Fibroblast of lung (primary cell): ENCODE data around the gene IMP3. TPM values are rescaled to one million over a fixed set of nuclear protein-coding genes. Genes with fewer than 3 reads are reported as not detected.

Experiments
- DNase-seq, 2 donors: peaks; one replicate each; pipeline versions ENCODE4 v3.0.0 to v3.0.0-alpha.2; 2010; ENCODE audit warnings: low read depth in 2 of 2
- H2AFZ ChIP-seq: 2 replicates; pipeline ENCODE4 v1.5.1; 2012; ENCODE audit warnings: low read length, control low read depth, inconsistent platforms
- H3K27ac ChIP-seq: 2 replicates; pipeline ENCODE4 v1.5.1; 2011; ENCODE audit warnings: low read length, control low read depth; ENCODE audit not compliant: insufficient read depth
- H3K27me3 ChIP-seq: 2 replicates; pipeline ENCODE4 v1.5.1; 2011; ENCODE audit warnings: mild to moderate bottlenecking, low read length; ENCODE audit not compliant: control insufficient read depth, insufficient read depth
- H3K36me3 ChIP-seq: 2 replicates; pipeline ENCODE4 v1.5.1; 2011; ENCODE audit warnings: low read length; ENCODE audit not compliant: control insufficient read depth, insufficient read depth
- H3K4me1 ChIP-seq: 2 replicates; pipeline ENCODE4 v1.5.1; 2011; ENCODE audit warnings: low read length; ENCODE audit not compliant: control insufficient read depth, insufficient read depth; ENCODE audit errors: extremely low read depth
- H3K4me2 ChIP-seq: 2 replicates; pipeline ENCODE4 v1.5.1; 2011; ENCODE audit warnings: low read length, control low read depth; ENCODE audit not compliant: insufficient read depth; ENCODE audit errors: extremely low read depth
- H3K4me3 ChIP-seq, 4 experiments: fragments of 200-600 bp in 1 of 4; sonication (generic) in 1 of 4; replicated peaks in 1 of 4; 2 replicates each; pipeline ENCODE4 v1.5.1; 2011 to 2016; ENCODE audit warnings: low read length in 4 of 4, low read depth in 3 of 4, mild to moderate bottlenecking in 3 of 4, control low read depth in 2 of 4, inconsistent platforms in 1 of 4, mixed read lengths in 1 of 4; ENCODE audit not compliant: insufficient read depth in 1 of 4; ENCODE audit errors: control extremely low read depth in 1 of 4
- H3K79me2 ChIP-seq: 2 replicates; pipeline ENCODE4 v1.5.1; 2012; ENCODE audit warnings: mild to moderate bottlenecking, low read length, inconsistent platforms; ENCODE audit not compliant: control insufficient read depth, insufficient read depth
- H3K9ac ChIP-seq: 2 replicates; pipeline ENCODE4 v1.5.1; 2011; ENCODE audit warnings: mild to moderate bottlenecking, low read length, control low read depth; ENCODE audit not compliant: insufficient read depth
- H3K9me3 ChIP-seq: 2 replicates; pipeline ENCODE4 v1.5.1; 2012; ENCODE audit warnings: low read depth, low read length; ENCODE audit not compliant: control insufficient read depth, insufficient read depth
- H4K20me1 ChIP-seq: 2 replicates; pipeline ENCODE4 v1.5.1; 2011; ENCODE audit warnings: low read length; ENCODE audit not compliant: control insufficient read depth, insufficient read depth; ENCODE audit errors: extremely low read depth
- EZH2 ChIP-seq: IDR thresholded peaks from 2 replicates; pipeline ENCODE4 v1.5.1; 2012; ENCODE audit warnings: low read length, control low read depth, mild to moderate bottlenecking; ENCODE audit errors: missing control alignments
- polyA plus RNA-seq, 2 donors: library from polyadenylated mRNA; depleted of rRNA in 1 of 2; stranded (reverse) in 1 of 2; unstranded in 1 of 2; fragments of >200 nt; gene quantifications; 2 replicates each; pipeline ENCODE4 v1.2.1, GENCODE V29; 2011 to 2012; ENCODE audit warnings: missing spikeins in 1 of 2
- total RNA-seq: library from RNA; depleted of rRNA; stranded (reverse); fragments of >200 nt; gene quantifications from 2 replicates; pipeline ENCODE4 v1.2.1, GENCODE V29; 2014
- TF ChIP-seq, protein P1 (sequence below), 2 donors: IDR thresholded peaks in 1 of 2; conservative IDR thresholded peaks in 1 of 2; 1 replicate in 1 of 2; 2 replicates in 1 of 2; pipeline ENCODE4 v1.5.1; 2011 to 2012; ENCODE audit warnings: low read length in 2 of 2, control low read depth in 1 of 2, inconsistent platforms in 1 of 2, low read depth in 1 of 2, mild to moderate bottlenecking in 1 of 2

IMP3 gene
- total and polyA plus RNA-seq, 2 donors (not counting 1 experiment from before 2014, with no cell fraction given), result 34.0 to 45.1 TPM

DNA sequence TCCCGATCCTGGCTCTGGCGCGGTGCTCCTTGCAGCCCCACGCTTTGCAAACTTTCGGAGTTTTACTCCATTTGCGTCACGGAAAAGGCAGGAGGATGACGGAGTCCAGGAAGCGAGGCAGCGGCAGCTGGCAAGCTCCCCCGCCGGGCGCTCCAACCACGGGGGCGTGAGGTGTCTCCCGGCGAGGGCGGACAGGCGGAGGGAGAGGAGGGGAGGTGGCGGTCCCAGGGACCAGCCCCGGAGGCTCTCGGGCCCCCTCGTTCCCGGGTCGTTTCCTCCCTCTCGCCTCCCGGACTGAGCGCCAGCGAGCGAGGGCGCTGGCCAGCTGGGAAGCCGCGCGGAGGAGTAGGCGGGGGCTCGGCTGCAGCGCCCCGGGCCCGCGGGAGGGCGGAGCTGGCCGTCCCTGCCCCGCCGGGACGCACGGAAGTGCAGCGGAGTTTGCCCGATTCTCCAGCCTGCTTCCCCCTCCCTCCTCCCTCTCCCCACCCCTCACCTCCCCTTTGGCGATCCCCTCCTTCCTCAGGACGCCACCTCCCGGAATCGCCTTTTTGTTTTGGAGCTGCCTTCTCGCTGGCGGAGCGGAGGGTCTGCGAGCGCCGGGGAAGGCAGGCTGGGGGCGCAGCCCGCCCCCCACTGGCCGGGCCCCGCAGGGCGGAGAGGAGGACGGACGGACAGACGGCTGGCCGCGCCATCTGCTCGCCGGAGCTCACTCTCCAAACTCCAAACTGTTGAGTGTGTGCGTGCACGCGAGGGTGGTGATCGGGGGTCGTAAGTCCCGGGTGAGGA lies 7.5 kb upstream of the IMP3 start, which contains the start of gene SNX33:
TSS of gene SNX33 (plus strand) at position 543 of the 786 bp plus-strand sequence. CDS start 1,191 bp downstream, outside the sequence.
- H3K4me1 ChIP-seq, result peaks cover 31% of the 10 kb centered on the region
- H3K9me3 ChIP-seq, result no peaks in the 10 kb centered on the region
- H4K20me1 ChIP-seq, result no peaks in the 10 kb centered on the region
- H3K79me2 ChIP-seq, result peaks cover 54% of the 10 kb centered on the region
- peak within 1 kb of the TSS; percentile 52 for H2AFZ ChIP-seq
- H3K27me3 ChIP-seq, result no peaks in the 10 kb centered on the region
- peak; percentile 85 to 87 for DNase-seq
- peaks cover 9% of the 10 kb centered on the region for H3K36me3 ChIP-seq
- peak within 1 kb of the TSS; percentile 75 to 90 (median 82) for H3K4me3 ChIP-seq
- H3K9ac ChIP-seq, result peak within 1 kb of the TSS; percentile 95
- TF ChIP-seq, protein P1, sequence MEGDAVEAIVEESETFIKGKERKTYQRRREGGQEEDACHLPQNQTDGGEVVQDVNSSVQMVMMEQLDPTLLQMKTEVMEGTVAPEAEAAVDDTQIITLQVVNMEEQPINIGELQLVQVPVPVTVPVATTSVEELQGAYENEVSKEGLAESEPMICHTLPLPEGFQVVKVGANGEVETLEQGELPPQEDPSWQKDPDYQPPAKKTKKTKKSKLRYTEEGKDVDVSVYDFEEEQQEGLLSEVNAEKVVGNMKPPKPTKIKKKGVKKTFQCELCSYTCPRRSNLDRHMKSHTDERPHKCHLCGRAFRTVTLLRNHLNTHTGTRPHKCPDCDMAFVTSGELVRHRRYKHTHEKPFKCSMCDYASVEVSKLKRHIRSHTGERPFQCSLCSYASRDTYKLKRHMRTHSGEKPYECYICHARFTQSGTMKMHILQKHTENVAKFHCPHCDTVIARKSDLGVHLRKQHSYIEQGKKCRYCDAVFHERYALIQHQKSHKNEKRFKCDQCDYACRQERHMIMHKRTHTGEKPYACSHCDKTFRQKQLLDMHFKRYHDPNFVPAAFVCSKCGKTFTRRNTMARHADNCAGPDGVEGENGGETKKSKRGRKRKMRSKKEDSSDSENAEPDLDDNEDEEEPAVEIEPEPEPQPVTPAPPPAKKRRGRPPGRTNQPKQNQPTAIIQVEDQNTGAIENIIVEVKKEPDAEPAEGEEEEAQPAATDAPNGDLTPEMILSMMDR (conservative IDR thresholded peaks at IDR 0.05 in 1 of 2, IDR thresholded peaks at IDR 0.05 in 1 of 2; ENCODE audit: low read depth in 1 of 2, low read length in 2 of 2), result peak; percentile 43 to 48
- TF ChIP-seq EZH2, result no peak
- H3K27ac ChIP-seq, result peak within 1 kb of the TSS; percentile 97
- peak within 1 kb of the TSS; percentile 98 for H3K4me2 ChIP-seq

DNA sequence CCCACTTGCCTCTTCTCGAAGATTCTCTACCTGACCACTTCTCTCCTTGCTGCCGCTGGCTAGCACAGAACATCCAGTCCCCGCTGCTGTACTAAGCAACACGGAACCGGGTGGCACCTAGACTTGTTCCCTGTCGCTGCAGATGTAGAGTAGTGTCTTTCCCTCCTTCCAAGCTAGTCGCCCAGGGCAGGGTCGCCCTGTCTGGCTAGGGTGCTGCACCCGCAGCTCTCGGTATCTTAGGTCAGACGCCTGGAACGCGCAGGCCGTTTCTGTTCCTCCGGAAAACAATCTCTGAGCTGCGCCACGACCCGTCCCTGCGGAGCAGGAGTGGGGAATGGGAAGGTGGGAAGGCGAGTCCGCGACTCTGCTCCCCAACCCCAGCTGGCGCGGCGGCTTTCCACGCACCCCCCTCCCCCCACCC lies 6.9 kb upstream of the IMP3 start:
- peaks cover 48% of the 10 kb centered on the region for H3K79me2 ChIP-seq
- peak overlapping the region; percentile 98 for H3K4me2 ChIP-seq
- peak overlapping the region; percentile 95 for H3K9ac ChIP-seq
- H4K20me1 ChIP-seq, result no peaks in the 10 kb centered on the region
- peaks cover 27% of the 10 kb centered on the region for H3K4me1 ChIP-seq
- no peaks in the 10 kb centered on the region for H3K9me3 ChIP-seq
- H2AFZ ChIP-seq, result peak overlapping the region; percentile 42
- TF ChIP-seq EZH2, result no peak
- TF ChIP-seq, protein P1 (conservative IDR thresholded peaks at IDR 0.05 in 1 of 2, IDR thresholded peaks at IDR 0.05 in 1 of 2; ENCODE audit: low read depth in 1 of 2, low read length in 2 of 2), result no peak
- no peaks in the 10 kb centered on the region for H3K27me3 ChIP-seq
- H3K36me3 ChIP-seq, result peaks cover 9% of the 10 kb centered on the region
- peak overlapping the region; percentile 97 for H3K27ac ChIP-seq
- no peak for DNase-seq
- peak overlapping the region; percentile 75 to 90 (median 82) for H3K4me3 ChIP-seq

DNA sequence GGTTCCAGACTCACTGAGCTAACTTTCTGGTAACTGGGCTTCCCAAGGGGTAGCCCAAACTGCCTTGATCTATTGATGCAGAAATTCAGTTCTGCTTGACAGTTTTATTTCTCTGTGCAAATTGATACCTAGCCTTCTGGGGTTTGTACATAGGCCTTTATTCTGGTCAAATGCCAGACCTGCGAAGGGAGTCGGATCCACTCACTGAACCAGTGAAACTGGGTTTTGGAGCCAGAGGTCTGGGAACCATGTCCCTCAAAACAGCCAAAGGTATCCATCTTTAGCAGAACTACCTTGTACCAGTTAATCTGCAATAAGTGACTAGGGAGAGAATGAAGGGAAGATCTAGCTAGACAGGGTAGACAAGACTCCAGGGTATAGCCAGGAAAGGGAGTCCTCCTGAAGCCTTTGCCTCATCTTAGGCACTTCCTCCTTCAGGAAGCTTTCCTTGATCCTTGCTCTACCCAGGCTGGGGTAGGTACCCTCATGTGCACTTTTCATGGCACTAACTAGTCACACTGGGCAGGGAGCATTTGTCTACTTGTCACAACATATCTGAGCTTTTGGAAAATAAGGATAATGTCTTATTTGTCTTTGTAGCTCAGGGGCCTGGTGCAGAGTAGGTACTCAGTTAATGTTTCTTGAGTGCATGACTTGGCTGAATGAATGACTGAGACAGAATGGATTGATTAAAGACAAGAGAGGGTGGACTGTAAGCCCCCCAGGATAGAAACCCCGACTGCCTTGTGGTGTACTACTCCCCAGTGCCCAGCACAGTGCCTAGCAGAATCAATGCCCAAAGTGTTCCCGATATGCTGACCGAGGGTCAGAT lies 6.3 kb upstream of the IMP3 start:
- Histone ChIP-seq H3K79me2 (peaks cover 42% of the 10 kb centered on the region), H3K9ac (peak overlapping the region; percentile 95), H3K9me3 (no peaks in the 10 kb centered on the region), H3K4me1 (peaks cover 23% of the 10 kb centered on the region), H4K20me1 (no peaks in the 10 kb centered on the region), H2AFZ (no peak overlapping the region), H3K27me3 (no peaks in the 10 kb centered on the region), H3K27ac (peak overlapping the region; percentile 97), H3K4me3 (peak overlapping the region; percentile 75 to 90 (median 82)), H3K4me2 (peak overlapping the region; percentile 98), H3K36me3 (peaks cover 9% of the 10 kb centered on the region)
- TF ChIP-seq, protein P1 (conservative IDR thresholded peaks at IDR 0.05 in 1 of 2, IDR thresholded peaks at IDR 0.05 in 1 of 2; ENCODE audit: low read depth in 1 of 2, low read length in 2 of 2), result no peak
- TF ChIP-seq EZH2, result no peak
- no peak for DNase-seq
